Activated T-helper 2 cell treated with anti-CD3 and anti-CD28 coated beads, Interferon-gamma antibody, Interleukin-2, Interleukin-4, amounts not matched to agents 10 μg/mL and 5 μg/mL and 100 μg/mL, durations not matched to agents 14 hours and 24 hours and 36 hours (primary cell): ENCODE measurements around the gene IL25. TPM values are rescaled to one million over a fixed set of nuclear protein-coding genes. Genes with fewer than 3 reads are reported as not detected.

ENCODE experiments used
- DNase-seq: peaks from one replicate; pipeline ENCODE4 v3.0.0; 2021; ENCODE audit warnings: low spot score
- H3K27ac Mint-ChIP-seq: one replicate; pipeline ENCODE4 v1.8.0; 2021; ENCODE audit warnings: mixed read lengths
- H3K27me3 Mint-ChIP-seq: one replicate; pipeline ENCODE4 v1.8.0; 2021; ENCODE audit warnings: low read depth, mixed read lengths
- H3K36me3 Mint-ChIP-seq: one replicate; pipeline ENCODE4 v1.8.0; 2021; ENCODE audit warnings: low read depth, mixed read lengths
- H3K4me1 Mint-ChIP-seq: one replicate; pipeline ENCODE4 v1.8.0; 2021; ENCODE audit warnings: low read depth, mixed read lengths
- H3K4me3 Mint-ChIP-seq: one replicate; pipeline ENCODE4 v1.8.0; 2021; ENCODE audit warnings: low read depth, mild to moderate bottlenecking, moderate library complexity, mixed read lengths
- H3K9me3 Mint-ChIP-seq: one replicate; pipeline ENCODE4 v1.8.0; 2021; ENCODE audit warnings: mixed read lengths
- intact Hi-C: fragments of 100-400 bp; cut with micrococcal nuclease; formaldehyde crosslinking; loops from one replicate; pipeline ENCODE4 v1.15.1; 2023
- total RNA-seq: library from RNA; stranded (reverse); gene quantifications from 2 replicates; pipeline ENCODE4 v1.2.3, GENCODE V29; 2022

Gene IL25
- total RNA-seq, 1 donor from 2014 or later, result not detected

DNA sequence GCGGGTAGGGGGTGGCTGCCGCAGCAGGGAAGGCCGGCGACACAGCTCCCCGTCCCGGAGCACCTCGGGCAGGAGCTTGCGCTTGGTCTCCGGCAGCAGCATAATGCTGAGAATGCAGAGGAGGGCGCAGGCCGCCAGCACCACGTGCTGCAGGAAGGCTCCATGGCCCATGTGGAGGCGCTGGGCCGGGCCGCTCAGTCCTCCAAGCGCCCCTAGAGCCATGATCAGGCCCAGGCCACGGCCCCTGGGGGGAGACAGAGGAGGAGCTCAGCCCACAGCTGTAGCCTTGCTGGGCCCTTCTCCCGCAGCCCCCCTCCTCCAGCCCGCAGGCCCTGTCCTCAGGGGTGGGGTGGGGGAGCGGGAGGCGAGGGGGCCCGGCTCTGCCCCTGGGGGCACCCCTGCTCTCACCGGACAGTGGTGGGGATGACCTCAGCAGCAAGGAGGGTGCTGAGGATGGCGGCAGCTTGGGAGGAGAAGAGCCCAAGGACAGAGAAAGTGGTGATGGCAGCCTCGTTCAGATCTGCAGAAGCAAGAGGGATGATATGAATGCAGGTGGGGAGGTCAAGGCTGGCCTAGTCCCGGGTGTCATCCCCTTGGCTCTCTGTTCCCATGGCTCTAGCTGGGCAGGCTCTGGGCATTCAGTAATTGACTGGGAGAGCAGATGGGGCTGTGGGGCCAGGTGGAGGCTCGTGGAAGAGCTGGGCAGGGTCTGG is 25.8 kb upstream of the IL25 start:
- no peak for DNase-seq
- Mint-ChIP-seq H3K4me3 (no peak overlapping the region), H3K27ac (no peak overlapping the region), H3K9me3 (no peaks in the 10 kb centered on the region), H3K27me3 (peaks cover 20% of the 10 kb centered on the region), H3K4me1 (no peaks in the 10 kb centered on the region), H3K36me3 (no peaks in the 10 kb centered on the region)
- intact Hi-C loops, result no loop called here

GRCh38 chr14:23347406-23348296 is 25.0 kb upstream of the IL25 start:
- Mint-ChIP-seq H3K4me1 (no peaks in the 10 kb centered on the region), H3K27ac (no peak overlapping the region), H3K9me3 (no peaks in the 10 kb centered on the region), H3K27me3 (peaks cover 20% of the 10 kb centered on the region), H3K36me3 (no peaks in the 10 kb centered on the region), H3K4me3 (no peak overlapping the region)
- DNase-seq, result no peak
- intact Hi-C loops, result no loop called here

DNA sequence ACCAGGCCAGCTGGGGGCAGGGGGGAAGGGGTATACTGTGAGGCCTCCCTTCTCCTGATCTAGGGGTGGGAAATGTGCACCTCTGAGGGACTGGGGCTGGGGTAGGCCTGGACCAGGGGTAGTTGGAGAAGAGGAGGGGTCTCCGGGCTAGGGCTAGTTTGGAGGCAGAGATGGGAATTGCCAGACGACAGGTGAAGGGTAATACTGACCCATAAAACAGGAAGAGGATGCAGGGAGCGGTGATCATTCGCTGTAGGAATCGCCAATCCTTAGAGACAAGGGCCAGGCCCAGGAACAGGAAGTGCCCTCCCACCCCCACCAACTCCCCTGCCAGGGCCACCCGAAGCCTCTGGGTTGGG is 24.3 kb upstream of the IL25 start:
- intact Hi-C loops, result no loop called here

GRCh38 chr14:23349156-23349845 is 23.3 kb upstream of the IL25 start:
- H3K27ac Mint-ChIP-seq, result no peak overlapping the region
- DNase-seq, result no peak
- peaks cover 31% of the 10 kb centered on the region for H3K27me3 Mint-ChIP-seq
- no peaks in the 10 kb centered on the region for H3K9me3 Mint-ChIP-seq
- H3K4me1 Mint-ChIP-seq, result peaks cover 3% of the 10 kb centered on the region
- intact Hi-C loops, result no loop called here
- H3K36me3 Mint-ChIP-seq, result no peaks in the 10 kb centered on the region
- H3K4me3 Mint-ChIP-seq, result no peak overlapping the region

More for the DNA sequence above, 24.3 kb upstream of the IL25 start:
- H3K4me3 Mint-ChIP-seq, result no peak overlapping the region
- no peak overlapping the region for H3K27ac Mint-ChIP-seq
- peaks cover 22% of the 10 kb centered on the region for H3K27me3 Mint-ChIP-seq
- peaks cover 3% of the 10 kb centered on the region for H3K4me1 Mint-ChIP-seq
- H3K9me3 Mint-ChIP-seq, result no peaks in the 10 kb centered on the region
- H3K36me3 Mint-ChIP-seq, result no peaks in the 10 kb centered on the region
- no peak for DNase-seq

DNA sequence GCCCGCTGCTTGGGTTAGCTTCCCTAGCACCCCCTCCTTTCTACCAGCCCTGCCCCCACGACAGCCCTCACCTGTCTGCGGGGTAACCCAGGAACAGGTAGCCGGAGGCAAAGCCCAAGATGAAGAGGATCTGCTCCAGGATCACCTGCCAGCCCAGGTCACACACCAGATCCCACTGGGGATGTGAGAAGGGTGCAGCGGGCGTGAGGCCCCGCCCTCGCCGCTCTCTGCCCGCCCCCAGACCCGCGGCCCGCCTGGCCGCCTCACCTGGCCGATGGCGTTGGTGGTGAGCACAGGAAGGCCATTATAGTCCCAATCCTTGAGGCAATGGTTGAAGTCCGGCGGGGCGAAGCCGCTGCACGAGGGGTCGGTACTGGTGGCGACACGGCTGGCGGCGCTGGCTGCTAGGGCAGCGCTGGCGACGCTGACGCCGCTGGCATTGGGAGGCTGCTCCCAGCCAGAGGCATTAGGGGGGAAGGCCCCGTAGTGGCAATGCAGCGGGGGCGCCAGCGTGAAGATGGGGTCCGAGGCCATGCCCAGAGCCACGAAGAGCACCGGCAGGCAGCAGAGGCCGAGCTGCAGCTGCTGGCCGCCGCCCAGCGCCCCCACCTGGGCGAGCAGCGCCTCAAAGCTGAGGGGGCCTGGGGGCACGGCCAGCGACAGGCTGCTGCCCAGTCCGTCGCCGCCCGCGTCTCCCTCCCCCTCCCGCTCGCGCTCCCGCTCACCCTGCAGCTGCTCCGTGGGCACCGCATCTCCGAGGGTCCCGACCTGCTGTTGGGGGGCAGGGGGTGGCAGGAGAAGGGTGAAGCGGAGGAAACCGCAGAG is 20.7 kb upstream of the IL25 start:
- no peak for DNase-seq
- Mint-ChIP-seq H3K27ac (no peak overlapping the region), H3K36me3 (no peaks in the 10 kb centered on the region), H3K4me3 (peak overlapping the region; percentile 45), H3K27me3 (peaks cover 45% of the 10 kb centered on the region), H3K9me3 (no peaks in the 10 kb centered on the region), H3K4me1 (peaks cover 3% of the 10 kb centered on the region)
- intact Hi-C loops, result no loop called here

GRCh38 chr14:23352506-23353432 is 19.8 kb upstream of the IL25 start, which contains the start of gene SLC22A17:
TSS of gene SLC22A17 (minus strand) at chr14:23352887.
- Mint-ChIP-seq H3K9me3 (no peaks in the 10 kb centered on the region), H3K4me1 (peaks cover 3% of the 10 kb centered on the region), H3K27me3 (peaks cover 45% of the 10 kb centered on the region), H3K36me3 (no peaks in the 10 kb centered on the region), H3K27ac (no peak within 1 kb of the TSS), H3K4me3 (peak within 1 kb of the TSS; percentile 72)
- intact Hi-C loops, result no loop called here
- peak; percentile 24 for DNase-seq

GRCh38 chr14:23353433-23353780 is 19.2 kb upstream of the IL25 start:
- Mint-ChIP-seq H3K4me1 (peaks cover 3% of the 10 kb centered on the region), H3K36me3 (no peaks in the 10 kb centered on the region), H3K4me3 (peak overlapping the region; percentile 72), H3K9me3 (no peaks in the 10 kb centered on the region), H3K27ac (no peak overlapping the region), H3K27me3 (peaks cover 45% of the 10 kb centered on the region)
- intact Hi-C loops, result no loop called here
- no peak for DNase-seq

DNA sequence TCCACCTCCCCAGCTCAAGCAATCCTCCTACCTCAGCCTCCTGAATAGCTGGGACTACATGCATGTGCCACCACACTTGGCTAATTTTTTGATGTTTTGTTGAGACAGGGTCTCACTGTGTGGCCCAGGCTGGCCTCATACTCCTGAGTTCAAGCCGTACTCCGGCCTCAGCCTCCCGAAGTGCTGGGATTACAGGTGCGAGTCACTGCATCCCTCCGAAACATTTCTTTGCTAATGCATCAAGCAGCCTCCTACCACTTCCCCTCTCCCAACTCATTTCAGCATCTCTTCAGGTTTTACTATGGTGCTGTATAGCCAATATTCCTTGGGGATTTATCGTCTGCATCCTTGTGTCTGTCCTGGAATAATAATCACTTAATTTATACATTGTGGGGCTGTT is 17.6 kb upstream of the IL25 start:
- Mint-ChIP-seq H3K27me3 (peaks cover 46% of the 10 kb centered on the region), H3K36me3 (no peaks in the 10 kb centered on the region), H3K4me3 (no peak overlapping the region), H3K27ac (no peak overlapping the region), H3K4me1 (peaks cover 3% of the 10 kb centered on the region), H3K9me3 (no peaks in the 10 kb centered on the region)
- intact Hi-C loops, result no loop called here
- no peak for DNase-seq

DNA sequence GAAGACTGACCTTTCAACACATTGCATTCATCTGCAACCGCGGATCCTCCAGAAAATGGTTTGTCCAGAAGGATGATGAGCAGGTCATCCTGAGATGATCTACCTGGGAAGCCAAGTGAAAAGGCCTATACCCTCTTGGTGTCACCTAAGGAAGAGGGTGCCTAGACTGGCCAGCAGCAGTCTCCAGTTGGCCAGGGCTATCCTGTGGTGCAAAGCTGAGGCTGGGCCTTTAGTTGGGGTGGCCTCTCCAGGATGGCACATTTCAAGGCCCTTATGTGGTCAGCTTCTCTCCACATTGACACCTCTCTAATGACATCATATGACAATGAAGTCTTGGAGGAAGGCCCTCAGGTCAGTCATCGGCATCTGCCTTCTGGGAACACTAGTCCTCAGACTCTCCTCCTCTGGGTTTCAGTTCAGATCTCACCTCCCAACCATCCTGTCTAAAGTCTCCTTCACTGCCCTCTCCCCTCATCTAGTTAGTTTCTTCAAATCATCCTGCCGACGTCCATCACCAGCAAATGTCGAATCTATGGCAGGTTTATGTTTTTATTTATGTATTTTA is 16.7 kb upstream of the IL25 start:
- Mint-ChIP-seq H3K4me3 (no peak overlapping the region), H3K4me1 (peaks cover 3% of the 10 kb centered on the region), H3K27ac (no peak overlapping the region), H3K36me3 (no peaks in the 10 kb centered on the region), H3K9me3 (no peaks in the 10 kb centered on the region), H3K27me3 (peaks cover 39% of the 10 kb centered on the region)
- intact Hi-C loops, result no loop called here
- DNase-seq, result no peak

- no peak for DNase-seq
- Mint-ChIP-seq H3K27me3 (peaks cover 36% of the 10 kb centered on the region), H3K27ac (no peak overlapping the region), H3K4me3 (no peak overlapping the region), H3K36me3 (no peaks in the 10 kb centered on the region), H3K9me3 (no peaks in the 10 kb centered on the region), H3K4me1 (peaks cover 3% of the 10 kb centered on the region)
- intact Hi-C loops, result no loop called here
Measured at GRCh38 chr14:23356662-23357061, 15.9 kb upstream of the IL25 start.

DNA sequence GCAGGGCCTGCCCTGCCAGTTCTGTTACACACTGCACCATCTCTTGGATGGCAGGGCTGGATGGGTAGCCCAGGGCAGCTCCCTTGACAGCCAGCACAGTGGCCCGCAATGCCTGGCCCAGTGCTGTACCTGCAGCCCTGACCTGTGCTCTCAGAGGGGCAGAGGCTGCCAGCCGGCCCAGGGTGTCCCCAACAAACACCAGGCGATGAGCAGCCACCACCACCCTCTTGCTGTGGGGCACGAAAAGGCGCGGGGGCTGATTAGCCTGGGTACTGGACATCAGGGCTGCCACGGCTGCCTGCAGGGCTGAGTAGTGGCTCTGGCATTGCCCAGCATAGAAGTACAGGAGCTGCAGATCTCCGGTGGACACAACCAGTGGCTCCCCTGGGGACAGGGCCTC is 15.3 kb upstream of the IL25 start:
- H3K27ac Mint-ChIP-seq, result no peak overlapping the region
- H3K36me3 Mint-ChIP-seq, result no peaks in the 10 kb centered on the region
- H3K9me3 Mint-ChIP-seq, result no peaks in the 10 kb centered on the region
- DNase-seq, result no peak
- peaks cover 3% of the 10 kb centered on the region for H3K4me1 Mint-ChIP-seq
- intact Hi-C loops, result no loop called here
- H3K27me3 Mint-ChIP-seq, result peaks cover 36% of the 10 kb centered on the region
- no peak overlapping the region for H3K4me3 Mint-ChIP-seq
